H4 (cell line): ENCODE measurements around the gene TP53I3. TPM values are rescaled to one million over a fixed set of nuclear protein-coding genes. Genes with fewer than 3 reads are reported as not detected.
"Not testable (repeated sequence)": the region's sequence is repeated elsewhere in the genome, so short reads cannot be mapped to it uniquely, and the experiment has no call there.

Experiments used
- DNase-seq: peaks from one replicate; pipeline ENCODE4 v3.0.0-alpha.2; 2015; ENCODE audit warnings: low spot score
- total RNA-seq: library from RNA; depleted of rRNA; stranded (reverse); fragments of >200 nt; shearing (Covaris generic); gene quantifications from 2 replicates; pipeline ENCODE4 v1.2.3, GENCODE V29; 2014; rRNA removed

Gene TP53I3
- total RNA-seq, result 4.9 and 5.1 TPM in 2 replicates

- peak; percentile 64 for DNase-seq
Measured at GRCh38 chr2:24084386-24085199, at the start of gene TP53I3. Gene TP53I3, minus strand, starts transcription at chr2:24084834. Its CDS starts 508 bp downstream, at chr2:24084326.

DNA sequence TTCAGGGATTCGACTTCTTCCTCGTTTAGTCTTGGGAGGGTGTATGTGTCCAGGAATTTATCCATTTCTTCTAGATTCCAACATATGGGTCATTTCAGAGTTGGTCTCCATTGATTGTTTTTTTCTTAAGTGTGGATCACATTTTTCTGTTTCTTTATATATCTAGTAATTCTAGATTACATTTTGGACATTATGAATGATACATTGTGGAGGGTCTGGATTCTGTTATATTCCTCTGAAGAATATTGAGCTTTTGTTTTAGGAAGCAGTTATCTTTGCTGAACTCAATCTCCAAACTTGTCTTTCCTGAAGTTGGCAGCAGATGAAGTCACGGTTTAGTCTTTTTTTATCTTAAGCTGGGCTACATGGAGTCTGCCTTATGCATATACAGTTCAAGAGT lies 47.9 kb upstream of the TP53I3 start:
- DNase-seq, result no peak

GRCh38 chr2:24125956-24126355 lies 41.3 kb upstream of the TP53I3 start:
- no peak for DNase-seq

- no peak for DNase-seq
Measured at GRCh38 chr2:24123922-24124580, 39.4 kb upstream of the TP53I3 start.

GRCh38 chr2:24123195-24123921 lies 38.7 kb upstream of the TP53I3 start, which contains the start of the genes FAM228B and PFN4:
Gene FAM228B, plus strand, starts transcription at chr2:24123469. Its CDS starts 893 bp downstream, at chr2:24124362.
Gene PFN4, minus strand, starts transcription at chr2:24123334. Its CDS starts 799 bp downstream, at chr2:24122535.
- peak; percentile 57 for DNase-seq

GRCh38 chr2:24122366-24123194 lies 37.9 kb upstream of the TP53I3 start:
- no peak for DNase-seq

DNA sequence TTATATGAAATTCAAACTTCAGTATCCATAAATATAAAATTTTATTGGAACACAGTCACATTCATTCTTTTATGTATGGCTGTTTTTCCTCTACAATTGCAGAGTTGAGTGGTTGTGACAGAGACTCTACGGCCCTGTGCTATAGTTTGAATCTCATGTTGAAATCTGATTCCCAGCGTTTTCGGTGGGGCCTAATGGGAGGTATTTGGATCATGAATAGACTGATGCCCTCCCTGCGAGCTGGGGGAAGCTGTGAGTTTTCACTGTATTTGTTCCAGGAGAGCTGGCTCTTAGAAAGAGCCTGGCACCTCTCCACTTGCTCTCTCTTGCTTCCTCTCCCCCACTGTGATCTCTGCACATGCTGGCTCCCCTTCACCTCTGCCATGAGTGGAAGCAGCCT lies 36.8 kb upstream of the TP53I3 start:
- no peak for DNase-seq

- no peak for DNase-seq
Measured at GRCh38 chr2:24121066-24121465, 36.4 kb upstream of the TP53I3 start.

DNA sequence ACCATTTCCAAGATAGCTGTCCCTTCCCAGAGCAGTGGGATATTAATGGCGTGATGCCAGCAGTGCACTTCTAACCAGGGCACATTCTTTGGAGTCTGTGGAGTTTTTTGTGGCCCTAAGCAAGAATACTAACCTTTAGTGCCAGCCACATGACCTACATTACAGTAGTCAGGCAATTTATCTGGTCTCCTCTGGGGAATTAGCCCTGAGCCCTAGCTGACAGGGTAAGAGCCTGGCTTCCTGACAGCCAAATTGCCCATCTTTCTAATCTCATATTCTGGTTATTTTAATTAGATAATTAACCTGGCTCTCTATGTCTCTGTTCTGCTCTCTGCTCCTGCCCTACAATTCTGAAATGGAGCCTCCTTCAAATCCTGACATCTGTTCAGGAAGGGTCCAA lies 33.3 kb upstream of the TP53I3 start:
- no peak for DNase-seq

GRCh38 chr2:24115057-24115456 lies 30.4 kb upstream of the TP53I3 start:
- no peak for DNase-seq

- DNase-seq, result no peak
Measured at GRCh38 chr2:24111407-24111901, 26.8 kb upstream of the TP53I3 start.

DNA sequence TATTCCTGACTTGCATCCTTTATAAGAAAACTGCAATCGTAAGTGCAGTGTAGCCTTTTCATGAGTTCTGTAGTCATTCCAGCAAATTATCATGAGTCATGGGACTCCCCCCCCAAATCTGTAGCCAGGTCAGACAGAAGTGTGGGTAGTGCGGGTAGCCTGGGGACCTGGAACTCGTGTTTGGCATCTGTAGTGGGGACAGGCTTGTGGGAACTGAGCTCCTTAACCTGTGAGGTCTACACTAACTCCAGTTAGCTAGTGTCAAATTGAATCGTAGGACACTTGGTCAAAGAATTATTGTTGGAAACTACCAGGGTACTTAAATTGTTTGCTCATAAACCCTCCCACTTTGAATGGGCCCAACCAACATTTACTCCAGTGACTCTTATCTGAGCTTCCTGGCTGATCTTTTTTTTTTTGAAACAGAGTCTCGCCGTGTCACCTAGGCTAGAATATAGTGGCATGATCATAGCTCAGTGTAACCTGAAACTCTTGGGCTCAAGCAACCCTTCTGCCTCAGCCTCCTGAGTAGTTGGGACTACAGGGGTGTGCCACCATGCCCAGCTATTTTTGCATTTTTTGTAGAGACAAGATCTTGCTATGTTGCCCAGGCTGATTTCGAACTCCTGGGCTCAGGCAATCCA lies 26.1 kb upstream of the TP53I3 start:
- no peak for DNase-seq

- not testable (repeated sequence) for DNase-seq
Measured at GRCh38 chr2:24109431-24109830, 24.8 kb upstream of the TP53I3 start.

GRCh38 chr2:24107336-24107735 lies 22.7 kb upstream of the TP53I3 start:
- DNase-seq, result no peak

DNA sequence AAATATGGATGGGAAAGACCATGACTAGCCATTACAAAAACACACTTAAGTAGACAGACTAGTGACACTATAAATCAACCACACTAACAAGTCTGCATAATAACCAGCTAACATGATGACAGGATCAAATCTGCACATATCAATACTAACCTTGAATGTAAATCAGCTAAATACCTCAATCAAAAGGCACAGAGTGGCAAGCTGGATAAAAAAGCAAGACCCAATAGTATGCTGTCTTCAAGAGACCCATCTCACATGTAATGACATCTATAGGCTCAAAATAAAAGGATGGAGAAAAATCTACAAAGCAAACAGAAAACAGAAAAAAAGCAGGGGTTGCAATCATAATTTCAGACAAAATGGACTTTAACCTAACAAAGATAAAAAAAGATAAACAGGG lies 22.2 kb upstream of the TP53I3 start:
- DNase-seq, result no peak

DNA sequence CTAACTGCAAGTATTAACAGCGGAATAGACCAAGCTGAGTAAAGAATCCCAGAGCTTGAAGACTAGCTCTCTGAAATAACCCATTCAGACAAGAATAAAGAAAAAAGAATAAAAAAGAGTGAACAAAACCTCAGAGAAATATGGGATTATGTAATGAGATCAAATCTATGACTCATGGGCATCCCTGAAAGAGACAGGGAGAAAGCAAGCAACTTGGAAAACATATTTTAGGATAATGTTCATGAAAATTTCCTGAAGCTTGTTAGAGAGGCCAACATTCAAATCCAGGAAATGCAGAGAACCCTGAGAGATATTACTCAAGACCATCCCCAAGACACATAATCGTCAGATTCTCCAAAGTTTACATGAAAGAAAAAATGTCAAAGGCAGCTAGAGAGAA lies 21.2 kb upstream of the TP53I3 start:
- DNase-seq, result no peak

GRCh38 chr2:24104906-24105305 lies 20.3 kb upstream of the TP53I3 start:
- DNase-seq, result no peak

GRCh38 chr2:24104110-24104650 lies 19.5 kb upstream of the TP53I3 start:
- DNase-seq, result no peak

- DNase-seq, result no peak
Measured at GRCh38 chr2:24102677-24103076, 18.0 kb upstream of the TP53I3 start.

- DNase-seq, result no peak
Measured at GRCh38 chr2:24101992-24102391, 17.4 kb upstream of the TP53I3 start.
